T-helper 2 cell treated with Interferon-gamma antibody and Interleukin-4, amounts not matched to agents 100 ng/mL and 5 ng/mL, for 36 hours (primary cell): ENCODE results near the gene CEP76. TPM values are rescaled to one million over a fixed set of nuclear protein-coding genes. Genes with fewer than 3 reads are reported as not detected.
"Not testable (repeated sequence)": the region's sequence is repeated elsewhere in the genome, so short reads cannot be mapped to it uniquely, and the experiment has no call there.

Source experiments
- intact Hi-C: fragments of 100-400 bp; cut with micrococcal nuclease; formaldehyde crosslinking; loops from one replicate; pipeline ENCODE4 v1.15.1; 2023
- total RNA-seq: library from RNA; stranded (reverse); gene quantifications from 2 replicates; pipeline ENCODE4 v1.2.3, GENCODE V29; 2022

Gene CEP76
- total RNA-seq, 1 donor from 2014 or later: 14.5 TPM

DNA sequence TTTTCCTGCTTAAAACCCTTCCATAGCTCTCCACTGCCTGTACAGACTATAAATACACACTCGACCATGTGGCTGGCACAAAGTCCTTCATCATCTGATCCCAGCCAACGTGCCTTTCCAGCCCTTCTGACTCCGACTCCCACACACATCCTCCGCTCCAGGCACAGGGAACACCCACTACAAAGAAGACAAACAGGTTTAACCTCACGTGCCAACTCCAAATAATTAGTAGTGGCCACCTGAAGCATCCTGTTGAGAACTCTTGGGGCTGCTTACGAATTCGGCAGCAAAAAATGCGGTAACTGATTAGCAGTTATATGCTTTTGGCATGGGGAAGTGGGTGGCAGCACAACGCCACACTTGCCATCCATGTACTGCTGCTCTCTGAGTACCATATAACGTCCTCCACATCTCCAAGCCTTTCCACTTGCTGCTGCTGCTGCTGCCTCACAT lies 56.7 kb downstream of the CEP76 start:
- intact Hi-C loops: no loop called here

- intact Hi-C loops: no loop called here
These were observed 57.3 kb downstream of the CEP76 start for GRCh38 chr18:12645254-12645653.

DNA sequence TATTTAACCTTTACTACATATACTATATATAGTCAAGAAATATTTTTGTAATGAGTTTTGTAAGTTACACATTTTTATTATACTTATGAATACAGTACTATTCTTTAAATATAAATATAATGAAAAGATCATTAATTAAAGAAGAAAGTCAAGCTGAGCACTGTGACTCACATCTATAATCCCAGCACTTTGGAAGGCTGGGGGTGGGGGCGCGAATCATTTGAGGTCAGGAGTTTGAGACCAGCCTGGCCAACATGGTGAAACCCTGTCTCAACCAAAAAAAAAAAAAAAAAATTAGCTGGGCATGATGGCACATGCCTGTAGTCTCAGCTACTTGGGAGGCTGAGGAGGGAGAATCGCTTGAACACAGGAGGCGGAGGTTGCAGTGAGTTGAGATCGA lies 58.8 kb downstream of the CEP76 start:
- intact Hi-C loops: not testable (repeated sequence)

DNA sequence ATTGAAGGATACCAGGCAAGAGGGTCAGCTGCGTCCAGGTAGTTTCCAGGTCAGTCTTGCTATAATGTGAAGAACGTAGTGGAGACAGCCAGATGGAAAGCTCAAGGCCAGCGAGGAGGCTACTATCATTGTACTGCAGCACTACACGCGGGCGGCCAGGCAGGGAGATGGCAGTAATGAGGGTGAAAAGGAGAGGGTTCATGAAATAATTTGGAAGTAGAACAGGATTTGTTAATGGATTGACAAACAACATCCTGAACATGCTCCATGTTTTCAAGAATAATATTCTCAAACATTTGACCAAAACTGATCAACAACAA lies 61.7 kb downstream of the CEP76 start:
- intact Hi-C loops: no loop called here

DNA sequence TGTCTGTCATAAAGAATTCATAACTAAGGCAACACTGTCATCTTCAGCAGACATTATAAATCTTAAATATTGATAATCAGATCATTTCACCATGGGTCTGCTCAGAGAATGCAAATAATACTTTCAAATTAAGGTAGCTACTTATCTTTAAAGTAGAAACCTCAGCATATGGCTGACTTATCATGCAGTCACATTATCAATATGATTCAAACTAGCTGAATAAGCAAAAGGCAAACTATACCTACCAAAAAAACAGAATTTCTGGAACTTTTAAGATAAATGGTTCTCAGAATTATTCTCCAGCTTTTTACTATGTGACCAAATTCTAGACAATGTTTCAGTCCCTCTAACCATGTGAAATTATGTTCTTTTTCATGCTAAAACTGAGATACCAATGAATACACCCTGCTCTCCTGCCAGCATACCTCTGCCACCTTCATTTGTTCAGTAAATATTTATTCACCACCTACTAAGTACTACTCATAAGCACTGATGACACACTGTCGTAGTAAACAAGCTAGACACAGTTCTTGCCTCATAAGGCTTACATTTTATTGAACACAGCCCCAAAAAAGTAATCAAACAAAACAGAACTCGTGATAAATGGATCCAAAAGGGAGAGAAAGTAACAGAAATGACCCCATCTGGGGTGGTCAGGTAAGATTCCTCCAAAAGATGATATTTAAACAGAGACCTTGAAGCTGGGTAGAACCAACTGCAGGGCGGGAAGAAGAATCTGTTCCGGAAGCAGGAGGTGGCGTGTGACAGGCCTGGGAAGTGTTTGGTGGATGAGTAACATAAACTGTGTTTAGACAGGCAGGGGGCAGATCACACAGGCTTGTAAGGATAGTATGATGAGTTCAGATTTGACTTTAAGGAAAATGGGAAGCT lies 62.3 kb downstream of the CEP76 start:
- intact Hi-C loops: no loop called here

DNA sequence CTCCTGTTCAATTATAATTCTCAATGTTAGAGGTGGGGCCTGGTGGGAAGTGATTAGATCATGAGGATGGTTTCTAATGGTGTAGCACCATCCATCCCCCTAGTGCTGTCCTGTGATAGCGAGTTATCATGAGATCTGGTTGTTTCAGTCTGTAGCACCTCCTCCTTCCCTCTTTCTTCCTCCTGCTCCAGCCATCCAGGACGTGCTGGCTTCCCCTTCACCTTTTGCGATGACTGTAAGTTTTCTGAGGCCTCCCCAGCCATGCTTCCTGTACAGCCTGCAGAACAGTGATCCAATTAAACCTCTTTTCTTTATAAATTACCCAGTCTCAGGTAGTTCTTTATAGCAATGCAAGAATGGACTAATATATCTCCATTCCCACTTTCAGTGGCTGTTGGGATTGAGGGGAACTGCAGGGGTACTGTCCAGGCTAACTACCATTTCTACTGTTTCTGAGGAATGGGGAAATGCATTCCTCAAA lies 63.8 kb downstream of the CEP76 start:
- intact Hi-C loops: no loop called here

DNA sequence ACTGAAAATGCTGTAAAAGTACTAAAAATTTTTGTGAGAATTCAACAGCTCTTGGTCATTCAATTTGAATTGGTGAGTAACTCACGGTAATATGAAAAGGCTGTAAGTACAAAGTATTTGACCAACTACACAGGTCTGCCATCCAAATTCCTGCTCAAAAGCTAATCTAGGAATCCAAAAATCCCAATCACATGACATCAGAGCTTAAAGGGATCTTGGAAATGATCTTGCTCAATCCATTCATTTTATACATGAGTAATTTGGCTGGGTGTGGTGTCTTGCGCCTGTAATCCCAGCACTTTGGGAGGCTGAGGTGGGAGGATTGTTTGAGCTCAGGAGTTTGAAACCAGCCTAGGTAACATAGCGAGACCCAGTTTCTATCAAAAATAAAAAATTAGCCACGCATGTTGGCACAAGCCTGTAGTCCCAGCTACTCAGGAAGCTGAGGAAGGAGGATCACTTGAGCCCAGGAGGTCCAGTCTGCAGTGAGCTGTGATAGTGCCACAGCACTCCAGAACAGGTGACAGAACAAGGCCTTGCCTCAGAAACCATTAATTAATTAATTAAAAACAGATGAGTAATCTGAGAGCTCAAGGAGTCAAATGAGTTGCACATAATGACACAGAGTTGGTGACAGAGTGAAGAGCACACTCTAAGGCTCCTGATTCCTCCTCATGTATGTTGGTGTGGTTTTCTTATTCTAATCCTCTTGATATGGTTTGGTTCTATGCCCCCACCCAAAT lies 64.5 kb downstream of the CEP76 start:
- intact Hi-C loops: no loop called here

DNA sequence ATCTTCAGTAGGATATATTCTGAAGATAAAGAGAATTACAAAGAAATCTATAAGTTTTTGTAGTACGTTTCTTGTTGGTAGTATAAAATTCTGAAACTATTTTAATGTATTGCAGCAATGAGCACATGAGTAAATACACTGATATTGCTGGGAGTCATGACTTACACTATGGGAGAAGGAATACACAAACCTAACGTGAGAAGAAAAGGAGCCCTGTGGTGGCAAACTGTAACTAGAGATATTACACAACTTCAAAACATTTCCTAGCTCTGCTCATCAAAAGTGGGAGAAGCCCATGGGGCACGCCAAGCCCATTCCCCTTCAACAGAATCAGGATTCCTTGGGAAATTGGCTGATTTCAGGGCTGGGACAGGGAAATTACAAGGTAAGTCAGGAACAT lies 65.1 kb downstream of the CEP76 start:
- intact Hi-C loops: no loop called here

DNA sequence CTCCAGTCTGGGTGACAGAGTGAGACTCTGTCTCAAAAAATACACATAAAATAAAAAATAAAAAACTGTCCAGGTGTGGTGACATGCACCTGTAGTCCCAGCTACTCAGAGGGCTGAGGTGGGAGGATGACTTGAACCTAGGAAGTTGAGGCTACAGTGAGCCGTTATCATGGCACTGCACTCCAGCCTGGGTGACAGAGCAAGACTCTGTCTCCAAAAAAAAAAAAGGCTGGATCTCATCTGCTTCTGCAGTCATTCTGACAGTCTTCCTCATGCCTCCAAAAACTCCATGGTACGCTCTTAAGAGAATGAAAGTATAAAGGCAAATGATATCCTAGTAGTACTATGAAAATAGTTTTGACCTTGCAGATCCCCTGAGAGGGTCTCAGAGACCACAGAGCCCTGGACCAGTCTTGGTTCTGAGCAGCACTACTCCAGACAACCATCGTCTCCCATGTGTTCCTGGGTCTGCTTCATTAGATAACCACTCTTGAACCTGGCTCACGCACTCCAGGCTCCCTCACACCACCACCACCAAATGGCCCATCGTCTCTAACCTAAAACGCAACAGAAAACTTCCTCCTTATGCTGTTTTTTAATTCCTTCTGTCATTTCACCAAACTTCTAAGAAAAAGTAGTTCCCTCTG lies 70.6 kb downstream of the CEP76 start:
- intact Hi-C loops: no loop called here

DNA sequence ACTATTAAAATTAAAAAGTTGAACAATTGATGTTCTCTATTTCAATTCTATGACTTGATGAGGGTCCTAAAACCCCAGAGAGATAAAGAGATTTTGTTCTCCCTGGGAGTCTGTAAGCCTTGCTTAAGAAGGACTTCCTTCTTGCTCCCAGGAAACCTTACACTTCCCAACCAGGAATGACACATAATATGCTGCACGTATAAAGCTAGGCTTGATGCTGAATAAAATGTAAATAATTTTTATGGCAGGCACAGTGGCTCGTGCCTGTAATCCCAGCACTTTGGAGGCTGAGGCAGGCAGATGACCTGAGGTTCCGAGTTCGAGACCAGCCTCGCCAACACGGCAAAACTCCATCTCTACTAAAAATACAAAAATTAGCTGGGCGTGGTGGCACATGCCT lies 72.4 kb downstream of the CEP76 start:
- intact Hi-C loops: no loop called here

GRCh38 chr18:12628706-12629702 lies 73.5 kb downstream of the CEP76 start:
- intact Hi-C loops: no loop called here

DNA sequence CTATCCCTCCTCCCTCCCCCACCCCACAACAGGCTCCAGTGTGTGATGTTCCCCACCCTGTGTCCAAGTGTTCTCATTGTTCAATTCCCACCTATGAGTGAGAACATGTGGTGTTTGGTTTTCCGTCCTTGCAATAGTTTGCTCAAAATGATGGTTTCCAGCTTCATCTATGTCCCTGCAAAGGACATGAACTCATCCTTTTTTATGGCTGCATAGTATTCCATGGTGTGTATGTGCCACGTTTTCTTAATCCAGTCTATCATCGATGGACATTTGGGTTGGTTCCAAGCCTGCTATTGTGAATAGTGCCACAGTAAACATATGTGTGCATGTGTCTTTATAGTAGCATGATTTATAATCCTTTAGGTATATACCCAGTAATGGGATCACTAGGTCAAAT lies 75.3 kb downstream of the CEP76 start:
- intact Hi-C loops: not testable (repeated sequence)

DNA sequence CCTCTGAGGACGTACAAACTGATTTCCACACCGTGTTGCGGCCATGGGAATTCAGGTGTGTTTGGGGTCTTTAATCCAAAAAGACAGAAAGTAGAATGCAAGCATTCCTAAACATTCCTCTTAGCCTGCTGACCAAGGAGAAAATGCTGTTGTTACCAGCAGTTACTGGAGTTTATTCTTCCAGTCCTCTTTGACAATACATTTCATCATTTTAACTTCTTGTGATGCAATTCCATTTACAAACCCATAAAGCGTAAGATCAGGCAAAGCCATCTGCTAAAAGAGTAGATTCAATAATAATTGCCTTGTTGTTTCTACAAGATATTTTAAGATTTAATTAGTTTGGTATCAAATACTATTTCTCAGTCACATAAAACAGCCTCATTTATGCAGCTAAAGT lies 77.3 kb downstream of the CEP76 start:
- intact Hi-C loops: no loop called here

Other genes starting within 250 kb of the CEP76 start
- gene SPIRE1, start 44.6 kb downstream of the CEP76 start, total RNA-seq: 6.5 and 7.8 TPM in 2 replicates
- 102 and 113 TPM in 2 replicates for gene PSMG2, start 319 bp upstream of the CEP76 start, total RNA-seq
- 53.2 and 59.9 TPM in 2 replicates for gene PTPN2, start 181.5 kb upstream of the CEP76 start, total RNA-seq
- 68.9 and 69.3 TPM in 2 replicates for gene SEH1L, start 245.3 kb upstream of the CEP76 start, total RNA-seq